ENCODE results near the gene MBNL2.
A peak's percentile ranks its signal among the peaks of the same experiment; 100 is the strongest.

MBNL2 gene

DNA sequence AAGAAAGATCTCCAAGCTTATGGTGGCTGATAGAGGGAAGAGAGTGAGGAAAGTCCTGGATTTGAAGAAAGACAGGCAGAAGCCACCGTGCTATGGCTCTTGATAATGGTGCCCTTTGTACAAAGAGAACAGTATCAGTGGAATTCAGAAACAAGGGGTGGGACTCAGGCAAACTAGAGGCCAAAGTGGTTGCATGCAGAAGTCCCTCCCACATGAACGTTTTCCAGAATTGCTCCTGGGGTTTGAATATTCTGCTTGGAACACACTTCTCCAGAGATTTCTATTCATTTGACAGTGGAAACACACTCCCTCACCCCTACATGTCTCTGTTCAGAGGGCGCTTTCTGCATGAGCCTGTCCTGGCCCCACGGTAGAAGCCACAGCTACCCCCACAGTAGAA lies 10.1 kb upstream of the MBNL2 start:
- no peak for DNase-seq

DNA sequence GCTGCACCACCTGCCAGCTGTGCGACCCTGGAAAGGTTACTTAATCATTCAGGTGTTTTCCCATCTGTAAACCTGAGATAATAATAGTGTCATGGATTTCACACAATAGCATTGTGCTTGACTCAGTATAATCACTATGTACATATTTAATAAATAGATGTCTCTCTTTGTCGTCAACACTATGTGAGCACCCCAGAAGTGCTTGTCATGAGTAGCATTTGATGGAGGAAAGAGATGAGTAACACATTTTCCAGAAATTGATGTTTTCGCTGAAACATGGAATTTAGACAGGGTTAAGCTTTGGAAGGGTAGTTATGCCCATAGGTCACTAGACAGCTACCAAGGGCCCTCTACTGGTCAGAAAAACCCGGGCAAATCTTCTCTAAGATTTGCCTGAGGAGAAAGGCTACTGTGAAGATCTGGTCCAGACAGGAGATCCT lies 9.5 kb upstream of the MBNL2 start:
- DNase-seq: no peak

GRCh38 chr13:97214921-97215320 lies 7.2 kb upstream of the MBNL2 start:
- no peak for DNase-seq

GRCh38 chr13:97215325-97215724 lies 6.8 kb upstream of the MBNL2 start:
- no peak for DNase-seq

GRCh38 chr13:97219226-97219625 lies 2.9 kb upstream of the MBNL2 start:
- no peak for DNase-seq

- DNase-seq: no peak
Observed at GRCh38 chr13:97220151-97220900, 1.8 kb upstream of the MBNL2 start.

DNA sequence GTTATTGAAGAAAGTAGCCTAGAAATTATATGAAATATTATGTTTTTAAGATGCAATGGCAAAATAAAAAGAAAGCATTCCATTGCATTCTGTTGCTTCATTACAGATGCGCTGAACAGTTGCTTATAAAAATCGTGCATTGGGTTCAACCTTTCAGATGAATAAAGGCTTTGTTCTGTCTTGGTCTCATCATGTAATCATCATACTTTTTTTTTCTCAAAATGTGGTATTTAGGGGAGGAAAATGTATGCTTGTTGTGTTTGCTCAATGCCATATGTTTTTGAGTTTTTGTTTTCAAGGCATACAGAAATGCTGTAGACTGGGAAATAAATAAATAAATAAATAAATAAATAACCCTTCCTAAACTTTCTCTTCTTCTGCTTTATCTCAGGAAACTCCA lies 1.1 kb upstream of the MBNL2 start:
- no peak for DNase-seq

DNA sequence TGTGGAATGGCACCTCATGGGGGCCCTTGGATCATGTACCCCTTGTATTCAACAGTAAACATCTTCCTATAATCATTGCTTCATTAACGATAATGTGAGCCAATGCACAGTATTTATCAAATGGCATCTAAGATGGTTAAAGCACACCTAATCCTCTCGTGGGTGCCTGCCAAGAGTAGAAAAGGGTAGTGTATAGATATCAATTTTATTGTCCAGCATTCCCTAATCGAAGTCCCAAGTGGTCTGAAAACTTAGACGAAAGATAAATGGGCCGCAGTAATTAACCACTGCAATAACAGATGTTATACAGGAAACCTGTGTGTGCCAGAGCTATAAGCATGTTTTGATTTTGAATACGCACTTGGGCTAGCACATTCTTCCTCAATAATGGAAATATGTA lies 667 bp upstream of the MBNL2 start:
- DNase-seq: no peak

DNA sequence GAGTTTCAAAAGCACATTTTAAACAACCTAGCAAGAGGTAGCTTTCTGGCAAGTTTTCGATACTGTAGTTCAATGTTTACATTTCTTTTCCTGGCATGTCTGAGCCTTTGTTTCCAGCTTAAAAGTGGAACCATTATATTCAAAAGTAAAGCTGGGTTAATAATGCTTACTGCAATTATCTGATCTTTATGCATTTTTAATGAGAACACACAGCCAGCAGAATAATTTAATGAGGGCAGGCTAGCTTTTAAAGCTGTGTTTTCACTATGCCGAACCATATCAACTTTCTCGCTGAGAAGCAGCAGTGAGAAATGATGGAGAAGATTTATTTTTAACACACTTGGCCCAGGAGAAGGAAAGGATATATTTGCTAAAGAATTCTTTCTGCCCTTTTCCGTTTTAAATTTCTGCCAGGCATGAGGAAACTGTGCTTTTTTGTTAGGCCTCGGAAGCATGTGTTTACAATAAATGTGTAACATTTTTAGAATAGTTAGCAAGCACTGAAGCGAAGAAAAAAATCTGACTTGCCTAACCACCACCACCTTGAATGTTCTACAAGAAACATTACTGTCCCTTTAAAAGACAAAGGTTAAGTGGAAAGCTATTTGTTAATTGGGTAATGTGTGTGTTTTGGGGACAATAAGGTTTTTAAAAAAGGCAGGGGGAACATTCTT lies 1.0 kb downstream of the MBNL2 start:
- DNase-seq: no peak

DNA sequence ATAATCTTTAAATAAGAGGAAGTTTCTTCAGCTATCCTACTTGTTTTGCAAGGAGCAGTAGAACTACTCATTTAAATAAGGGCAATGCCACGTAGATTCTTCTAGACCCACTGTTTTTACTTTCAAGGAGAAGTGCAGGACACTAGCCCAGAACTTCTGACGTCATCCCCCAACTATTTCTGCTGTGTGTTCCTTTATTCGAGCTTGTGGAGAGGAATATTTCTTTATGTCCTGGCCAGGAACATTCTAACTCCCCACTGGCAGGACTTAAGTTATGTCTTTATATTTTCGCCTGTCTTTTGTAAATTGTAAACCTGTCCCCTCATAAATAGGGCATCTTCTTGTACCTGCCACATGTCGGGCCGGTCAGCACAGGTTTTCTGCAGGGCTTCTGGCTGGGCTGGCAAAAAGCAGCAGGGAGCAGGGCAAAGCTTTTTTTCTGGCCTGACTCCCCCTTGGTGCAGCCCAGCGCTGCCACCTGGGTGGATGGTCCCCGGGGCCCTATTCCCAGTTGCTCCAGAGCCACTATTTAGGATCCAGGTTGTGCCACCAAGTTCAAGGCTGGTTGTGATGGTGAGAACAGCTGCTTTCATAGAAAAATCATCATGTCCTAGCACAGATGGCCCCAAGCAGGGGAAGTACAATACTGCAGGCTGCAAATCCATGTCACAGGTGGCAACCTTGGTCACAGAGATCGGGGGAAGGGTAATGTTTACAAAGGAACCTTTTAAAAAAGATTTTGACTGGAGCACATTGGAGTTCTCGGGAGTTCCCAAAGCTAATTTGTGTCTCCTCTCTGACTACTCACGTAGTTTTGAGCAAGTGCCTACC lies 1.8 kb downstream of the MBNL2 start:
- no peak for DNase-seq

DNA sequence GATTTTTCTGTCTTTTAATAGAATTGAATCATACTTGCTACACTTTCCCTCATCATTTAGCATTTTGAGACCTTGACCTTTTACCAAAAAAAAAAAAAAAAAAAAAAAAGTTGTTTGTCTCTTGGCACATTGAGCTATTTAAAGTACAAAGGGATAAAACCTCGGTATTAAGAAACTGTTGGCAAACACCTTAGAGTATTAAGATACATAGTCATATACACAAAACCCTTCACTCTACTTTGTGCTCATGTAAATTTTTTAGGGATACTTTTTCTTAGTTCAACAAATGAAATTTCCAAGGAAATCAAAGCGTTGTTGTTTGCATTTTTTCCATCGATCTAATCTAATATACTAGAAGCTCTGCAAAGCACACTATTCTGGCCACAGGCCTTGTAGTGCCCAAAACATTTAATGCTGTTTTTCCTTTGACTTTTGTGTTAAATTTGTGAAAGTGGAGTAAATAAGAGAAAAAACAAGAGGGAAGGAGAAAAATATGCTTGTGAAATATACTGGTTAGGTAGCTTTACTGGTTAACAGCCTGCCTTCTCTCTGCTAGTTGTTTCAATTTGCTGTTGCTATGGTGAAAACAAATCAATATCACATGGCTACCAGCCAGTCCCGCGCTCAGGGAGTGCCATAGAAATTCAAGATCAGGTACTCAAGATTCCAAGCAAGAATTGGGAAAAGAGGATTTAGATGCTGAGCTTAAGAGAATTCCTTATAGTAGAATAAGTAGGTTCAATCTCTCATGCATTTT lies 2.6 kb downstream of the MBNL2 start:
- DNase-seq: no peak

GRCh38 chr13:97225533-97225932 lies 3.4 kb downstream of the MBNL2 start:
- DNase-seq: no peak

DNA sequence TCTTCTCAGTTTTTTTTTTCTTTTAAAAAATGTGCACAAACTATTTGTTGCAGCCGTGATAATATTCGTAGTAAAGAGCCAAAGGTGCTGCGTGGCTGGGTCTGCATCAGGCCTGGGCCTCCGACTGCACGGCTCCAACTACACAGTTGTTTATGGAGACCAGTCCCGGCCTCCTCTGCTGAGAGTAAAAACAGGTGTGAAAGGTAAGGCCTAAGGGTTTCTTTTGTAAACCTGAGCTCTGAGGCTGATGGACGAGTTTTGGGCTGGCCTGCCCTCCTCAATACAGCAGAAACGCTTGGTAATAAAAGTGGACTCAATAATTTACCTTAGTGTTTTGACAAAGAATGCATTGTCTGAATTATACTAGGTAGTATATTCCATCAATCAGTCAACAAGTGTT lies 3.9 kb downstream of the MBNL2 start:
- no peak for DNase-seq

DNA sequence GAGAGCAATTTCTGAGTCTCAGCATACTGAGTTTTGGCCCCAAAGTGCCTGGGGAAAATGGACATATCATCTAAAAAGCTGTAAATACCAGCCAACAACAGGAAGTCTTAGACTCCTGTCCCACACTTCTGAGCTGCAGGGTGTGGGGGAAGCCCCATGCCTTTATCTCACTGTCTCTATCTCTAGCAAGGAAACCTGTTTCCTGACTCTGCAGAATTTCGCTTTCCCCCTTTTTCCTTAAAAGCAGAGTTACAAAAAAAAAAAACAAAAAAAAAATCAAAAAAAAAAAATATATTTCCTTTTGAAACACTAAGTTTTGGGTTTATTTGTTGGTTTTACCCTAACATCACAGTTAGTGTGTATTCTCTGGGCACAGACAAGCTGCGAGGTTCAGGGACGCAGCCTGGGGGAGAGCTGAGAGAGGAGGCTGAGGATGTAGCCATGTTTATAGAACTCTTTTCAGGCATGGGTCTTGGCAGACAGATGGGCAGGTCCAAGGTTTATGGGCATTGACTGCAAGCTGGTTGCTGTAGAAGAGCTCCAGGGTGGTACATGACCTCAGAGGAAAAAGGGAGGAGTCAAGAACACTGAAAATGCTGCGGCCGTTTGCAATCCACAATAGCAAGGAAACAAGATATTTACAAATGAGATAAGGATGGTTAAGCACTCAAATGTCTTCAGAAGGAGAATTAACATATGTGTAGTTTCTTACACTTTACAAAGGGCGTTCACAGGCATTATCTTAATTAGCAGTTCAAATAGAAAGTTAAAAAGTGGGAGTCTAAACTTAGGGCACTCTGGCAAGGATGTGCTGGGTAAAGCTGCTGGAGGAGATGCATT lies 4.9 kb downstream of the MBNL2 start:
- peak; percentile 28 for DNase-seq

- DNase-seq: no peak
Observed at GRCh38 chr13:97228850-97229521, 6.9 kb downstream of the MBNL2 start.

- DNase-seq: no peak
Observed at GRCh38 chr13:97229699-97230098, 7.6 kb downstream of the MBNL2 start.

GRCh38 chr13:97231118-97231828 lies 9.1 kb downstream of the MBNL2 start:
- DNase-seq: no peak

DNA sequence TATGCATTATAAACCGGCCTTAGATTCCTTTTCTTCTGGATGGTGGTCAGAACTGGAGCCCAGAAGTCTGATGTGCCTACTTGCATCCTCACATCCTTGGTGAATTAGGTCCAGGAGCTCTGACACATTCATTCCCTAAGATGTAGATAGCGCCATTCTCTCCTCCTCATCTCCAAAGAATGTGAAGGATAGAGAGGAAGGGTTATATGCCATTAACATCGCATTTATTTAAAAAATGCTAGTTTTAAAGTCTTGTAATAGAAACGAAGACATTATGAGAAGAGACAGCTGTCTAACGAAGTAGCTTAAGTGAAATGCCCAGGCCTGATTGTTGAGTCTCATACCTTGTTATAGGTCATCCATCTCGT lies 9.7 kb downstream of the MBNL2 start:
- DNase-seq: no peak

DNA sequence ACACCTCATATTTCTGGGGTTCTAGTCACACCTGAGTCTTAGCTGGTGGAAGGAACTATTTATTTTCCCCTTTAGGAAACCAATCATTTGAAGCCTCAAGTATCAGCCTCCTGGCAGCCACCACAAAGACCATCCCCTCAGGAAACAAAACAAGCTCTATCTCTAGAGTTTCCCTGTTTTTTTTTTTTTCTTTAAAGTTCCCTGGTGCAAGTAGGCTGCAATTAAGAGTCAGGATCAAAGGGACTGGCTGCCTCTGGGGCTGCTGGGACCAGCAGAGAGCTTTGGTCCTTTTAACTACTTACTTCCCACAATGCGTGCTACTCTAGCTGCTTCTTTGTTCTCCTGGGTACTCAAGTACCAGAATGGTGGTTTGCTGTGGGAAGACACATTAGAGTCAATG lies 11.4 kb downstream of the MBNL2 start:
- no peak for DNase-seq

DNA sequence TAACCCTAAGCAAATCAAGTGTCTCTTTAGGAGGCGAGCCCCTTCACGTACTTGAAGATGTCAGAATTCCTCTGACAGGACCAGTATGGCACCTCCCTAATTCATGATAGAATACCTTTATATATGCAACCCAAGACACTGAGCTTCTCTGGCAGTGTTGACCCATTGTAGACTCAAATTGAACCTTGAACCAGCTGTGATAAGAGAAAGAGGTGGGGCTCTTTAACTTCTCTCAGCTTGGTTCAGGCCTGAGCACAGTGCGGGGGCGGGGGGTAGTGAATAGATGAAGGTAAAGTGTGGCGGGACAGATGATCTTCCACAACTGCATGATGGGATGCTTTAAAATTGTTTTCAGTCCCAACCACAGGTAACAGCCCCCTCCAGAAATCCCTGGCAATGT lies 12.1 kb downstream of the MBNL2 start:
- no peak for DNase-seq

GRCh38 chr13:97234742-97235141 lies 12.6 kb downstream of the MBNL2 start:
- no peak for DNase-seq

All from activated CD8-positive, alpha-beta memory T cell treated with anti-CD3 and anti-CD28 coated beads, Interleukin-2, amount 50 U/mL, for 4 hours (primary cell).